Muscle layer of duodenum (tissue), 2 donors: ENCODE measurements around the gene CDKL4.
"Not testable (repeated sequence)": the region's sequence is repeated elsewhere in the genome, so short reads cannot be mapped to it uniquely, and the experiment has no call there.

Experiments used
- H3K27ac ChIP-seq: one replicate; pipeline ENCODE4 v1.7.0; 2013; ENCODE audit warnings: mild to moderate bottlenecking, low read length
- H3K27me3 ChIP-seq: one replicate; pipeline ENCODE4 v1.7.0; 2013; ENCODE audit warnings: low read depth, mild to moderate bottlenecking, control low read depth, low read length
- H3K36me3 ChIP-seq, 2 donors: one replicate each; pipeline ENCODE4 v1.7.0; 2013; ENCODE audit warnings: low read length in 2 of 2, control low read depth in 1 of 2, mild to moderate bottlenecking in 1 of 2; ENCODE audit not compliant: insufficient read depth in 2 of 2, control insufficient read depth in 1 of 2
- H3K4me1 ChIP-seq, 2 donors: one replicate each; pipeline ENCODE4 v1.7.0; 2013; ENCODE audit warnings: low read length in 2 of 2, mild to moderate bottlenecking in 2 of 2, control low read depth in 1 of 2, moderate library complexity in 1 of 2; ENCODE audit not compliant: insufficient read depth in 2 of 2, control insufficient read depth in 1 of 2
- H3K4me3 ChIP-seq, 2 donors: one replicate each; pipeline ENCODE4 v1.7.0; 2013; ENCODE audit warnings: low read length in 2 of 2, low read depth in 1 of 2, mild to moderate bottlenecking in 1 of 2
- H3K9me3 ChIP-seq, 2 donors: one replicate each; pipeline ENCODE4 v1.7.0; 2013; ENCODE audit warnings: low read length in 2 of 2, control low read depth in 1 of 2, mild to moderate bottlenecking in 1 of 2; ENCODE audit not compliant: control insufficient read depth in 1 of 2
- donor health status: healthy.

Gene CDKL4

GRCh38 chr2:39154944-39155343, 88.8 kb downstream of the CDKL4 start:
- H3K4me1 ChIP-seq = no peaks in the 10 kb centered on the region
- no peak overlapping the region for H3K27ac ChIP-seq
- H3K27me3 ChIP-seq = no peaks in the 10 kb centered on the region
- no peaks in the 10 kb centered on the region for H3K36me3 ChIP-seq
- no peaks in the 10 kb centered on the region for H3K9me3 ChIP-seq
- H3K4me3 ChIP-seq = no peak overlapping the region

- Histone ChIP-seq H3K27ac (no peak overlapping the region), H3K4me3 (no peak overlapping the region), H3K4me1 (no peaks in the 10 kb centered on the region), H3K9me3 (no peaks in the 10 kb centered on the region), H3K27me3 (no peaks in the 10 kb centered on the region), H3K36me3 (no peaks in the 10 kb centered on the region)
Measured at GRCh38 chr2:39153312-39153711, 90.5 kb downstream of the CDKL4 start.

- Histone ChIP-seq H3K9me3 (no peaks in the 10 kb centered on the region), H3K4me1 (no peaks in the 10 kb centered on the region), H3K27ac (no peak overlapping the region), H3K4me3 (no peak overlapping the region), H3K27me3 (no peaks in the 10 kb centered on the region), H3K36me3 (no peaks in the 10 kb centered on the region)
Measured at GRCh38 chr2:39152504-39152903, 91.3 kb downstream of the CDKL4 start.

- no peaks in the 10 kb centered on the region for H3K9me3 ChIP-seq
- no peak overlapping the region for H3K4me3 ChIP-seq
- H3K27me3 ChIP-seq = no peaks in the 10 kb centered on the region
- H3K4me1 ChIP-seq = no peaks in the 10 kb centered on the region
- no peaks in the 10 kb centered on the region for H3K36me3 ChIP-seq
- H3K27ac ChIP-seq = no peak overlapping the region
Measured at GRCh38 chr2:39150890-39151497, 92.8 kb downstream of the CDKL4 start.

- Histone ChIP-seq H3K4me3 (no peak overlapping the region), H3K9me3 (no peaks in the 10 kb centered on the region), H3K4me1 (no peaks in the 10 kb centered on the region), H3K36me3 (no peaks in the 10 kb centered on the region), H3K27me3 (no peaks in the 10 kb centered on the region), H3K27ac (no peak overlapping the region)
Measured at GRCh38 chr2:39150102-39150562, 93.6 kb downstream of the CDKL4 start.

- no peak overlapping the region for H3K27ac ChIP-seq
- H3K4me3 ChIP-seq = no peak overlapping the region
- H3K4me1 ChIP-seq = peaks cover 0 to 5% of the 10 kb centered on the region in 2 donors
- H3K36me3 ChIP-seq = no peaks in the 10 kb centered on the region
- no peaks in the 10 kb centered on the region for H3K9me3 ChIP-seq
- no peaks in the 10 kb centered on the region for H3K27me3 ChIP-seq
Measured at GRCh38 chr2:39146630-39147029, 97.1 kb downstream of the CDKL4 start.

GRCh38 chr2:39145906-39146421, 97.8 kb downstream of the CDKL4 start:
- no peak overlapping the region for H3K27ac ChIP-seq
- H3K36me3 ChIP-seq = no peaks in the 10 kb centered on the region
- H3K4me3 ChIP-seq = no peak overlapping the region
- H3K27me3 ChIP-seq = no peaks in the 10 kb centered on the region
- peaks cover 0 to 11% of the 10 kb centered on the region in 2 donors for H3K4me1 ChIP-seq
- no peaks in the 10 kb centered on the region for H3K9me3 ChIP-seq

GRCh38 chr2:39144416-39144815, 99.4 kb downstream of the CDKL4 start:
- no peak overlapping the region for H3K4me3 ChIP-seq
- H3K4me1 ChIP-seq = peaks cover 0 to 11% of the 10 kb centered on the region in 2 donors
- no peak overlapping the region for H3K27ac ChIP-seq

GRCh38 chr2:39142904-39143605, 100.7 kb downstream of the CDKL4 start:
- no peaks in the 10 kb centered on the region for H3K9me3 ChIP-seq
- no peak overlapping the region for H3K4me3 ChIP-seq
- H3K27me3 ChIP-seq = no peaks in the 10 kb centered on the region
- H3K4me1 ChIP-seq = peaks cover 0 to 11% of the 10 kb centered on the region in 2 donors
- H3K36me3 ChIP-seq = no peaks in the 10 kb centered on the region
- H3K27ac ChIP-seq = no peak overlapping the region

More at GRCh38 chr2:39144416-39144815, 99.4 kb downstream of the CDKL4 start:
- Histone ChIP-seq H3K36me3 (no peaks in the 10 kb centered on the region), H3K27me3 (no peaks in the 10 kb centered on the region), H3K9me3 (no peaks in the 10 kb centered on the region)

- Histone ChIP-seq H3K27ac (no peak overlapping the region), H3K9me3 (no peaks in the 10 kb centered on the region), H3K36me3 (no peaks in the 10 kb centered on the region), H3K4me3 (no peak overlapping the region), H3K27me3 (no peaks in the 10 kb centered on the region), H3K4me1 (peaks cover 0 to 11% of the 10 kb centered on the region in 2 donors)
Measured at GRCh38 chr2:39141334-39142271, 102.2 kb downstream of the CDKL4 start.

GRCh38 chr2:39140948-39141333, 102.8 kb downstream of the CDKL4 start:
- peaks cover 0 to 11% of the 10 kb centered on the region in 2 donors for H3K4me1 ChIP-seq
- not testable (repeated sequence) for H3K36me3 ChIP-seq, H3K9me3 ChIP-seq, H3K27ac ChIP-seq, H3K27me3 ChIP-seq, H3K4me3 ChIP-seq
